Lung microvascular endothelial cell (primary cell): ENCODE data around the gene CLCN7. TPM values are rescaled to one million over a fixed set of nuclear protein-coding genes. Genes with fewer than 3 reads are reported as not detected.
A peak's percentile ranks its signal among the peaks of the same experiment; 100 is the strongest.
"Not testable (repeated sequence)": the region's sequence is repeated elsewhere in the genome, so short reads cannot be mapped to it uniquely, and the experiment has no call there.

ENCODE experiments used
- DNase-seq, 2 donors: peaks; one replicate each; pipeline versions ENCODE4 v3.0.0 to v3.0.0-alpha.2; 2010; ENCODE audit warnings: low read depth in 2 of 2
- total RNA-seq: library from RNA; depleted of rRNA; stranded (reverse); fragments of >200 nt; gene quantifications from 2 replicates; pipeline ENCODE4 v1.2.1, GENCODE V29; 2014

Gene CLCN7
- total RNA-seq, 1 donor from 2014 or later = 69.8 TPM

GRCh38 chr16:1488619-1489018 lies 13.8 kb upstream of the CLCN7 start, which contains the start of gene PTX4:
Gene PTX4 (minus strand): TSS chr16:1488944. CDS start chr16:1488909, 35 bp downstream.
- DNase-seq = no peak

- no peak for DNase-seq
Measured at GRCh38 chr16:1488054-1488601, 13.3 kb upstream of the CLCN7 start.

GRCh38 chr16:1487395-1488053 lies 12.7 kb upstream of the CLCN7 start:
- DNase-seq = no peak

GRCh38 chr16:1486551-1487390 lies 11.9 kb upstream of the CLCN7 start:
- no peak for DNase-seq

- no peak for DNase-seq
Measured at GRCh38 chr16:1485847-1486496, 11.1 kb upstream of the CLCN7 start.

GRCh38 chr16:1481906-1482835 lies 7.3 kb upstream of the CLCN7 start:
- DNase-seq = peak in 1 of 2 donors; percentile 15

- DNase-seq = not testable (repeated sequence)
Measured at GRCh38 chr16:1478937-1479336, 4.1 kb upstream of the CLCN7 start.

GRCh38 chr16:1477033-1477432 lies 2.2 kb upstream of the CLCN7 start:
- no peak for DNase-seq

- no peak for DNase-seq
Measured at GRCh38 chr16:1475552-1476114, 805 bp upstream of the CLCN7 start.

- DNase-seq = peak; percentile 8 to 30
Measured at GRCh38 chr16:1474082-1474795, 589 bp downstream of the CLCN7 start.

GRCh38 chr16:1472974-1473373 lies 1.9 kb downstream of the CLCN7 start:
- no peak for DNase-seq

- DNase-seq = peak in 1 of 2 donors; percentile 55
Measured at GRCh38 chr16:1471569-1472194, 3.1 kb downstream of the CLCN7 start.

GRCh38 chr16:1470481-1471251 lies 4.2 kb downstream of the CLCN7 start:
- peak in 1 of 2 donors; percentile 39 for DNase-seq

GRCh38 chr16:1469693-1470201 lies 5.1 kb downstream of the CLCN7 start:
- DNase-seq = peak in 1 of 2 donors; percentile 68

GRCh38 chr16:1469141-1469540 lies 5.7 kb downstream of the CLCN7 start:
- not testable (repeated sequence) for DNase-seq

GRCh38 chr16:1468426-1468810 lies 6.4 kb downstream of the CLCN7 start:
- DNase-seq = no peak

- DNase-seq = no peak
Measured at GRCh38 chr16:1466968-1467521, 7.8 kb downstream of the CLCN7 start.

GRCh38 chr16:1466054-1466453 lies 8.8 kb downstream of the CLCN7 start:
- no peak for DNase-seq
